ENCODE data around the gene ATP2C2. TPM values are rescaled to one million over a fixed set of nuclear protein-coding genes. Genes with fewer than 3 reads are reported as not detected.

ATP2C2 gene
- total RNA-seq, 1 donor from 2014 or later = not detected

GRCh38 chr16:84509032-84509950, 141.0 kb downstream of the ATP2C2 start:
- no peak for DNase-seq (ENCODE audit: low read depth)

GRCh38 chr16:84511180-84511800, 143.0 kb downstream of the ATP2C2 start:
- peak; percentile 71 for DNase-seq (ENCODE audit: low read depth)

GRCh38 chr16:84511831-84512230, 143.5 kb downstream of the ATP2C2 start:
- DNase-seq (ENCODE audit: low read depth) = no peak

- DNase-seq (ENCODE audit: low read depth) = peak; percentile 51
These were observed 144.8 kb downstream of the ATP2C2 start for GRCh38 chr16:84513123-84513522.

- DNase-seq (ENCODE audit: low read depth) = no peak
These were observed 145.3 kb downstream of the ATP2C2 start for GRCh38 chr16:84513666-84514065.

Other genes with a start within 250 kb of the ATP2C2 start
- gene HSDL1, start 223.4 kb upstream of the ATP2C2 start, total RNA-seq = 32.0 and 34.6 TPM in 2 replicates
- 0.45 TPM in 1 of 2 replicates, not detected in the other for gene DNAAF1, start 223.2 kb upstream of the ATP2C2 start, total RNA-seq
- 11.1 and 24.5 TPM in 2 replicates for gene TAF1C, start 181.5 kb upstream of the ATP2C2 start, total RNA-seq
- gene ADAD2, start 177.4 kb upstream of the ATP2C2 start, total RNA-seq = 0.35 TPM in 1 of 2 replicates, not detected in the other
- not detected in 2 replicates for gene KCNG4, start 128.5 kb upstream of the ATP2C2 start, total RNA-seq
- 0.05 TPM in 1 of 2 replicates, not detected in the other for gene WFDC1, start 73.7 kb upstream of the ATP2C2 start, total RNA-seq
- 29.7 and 34.2 TPM in 2 replicates for gene MEAK7, start 136.1 kb downstream of the ATP2C2 start, total RNA-seq
- 100 and 192 TPM in 2 replicates for gene COTL1, start 249.5 kb downstream of the ATP2C2 start, total RNA-seq

Measured in renal cortical epithelial cell (primary cell).